Activated CD4-positive, alpha-beta T cell treated with anti-CD3 and anti-CD28 coated beads for 48 hours (primary cell): Measurements from ENCODE around the gene CLSTN2.

Source experiments
- DNase-seq: peaks from one replicate; pipeline ENCODE4 v3.0.0-alpha.2; 2020

CLSTN2 gene

DNA sequence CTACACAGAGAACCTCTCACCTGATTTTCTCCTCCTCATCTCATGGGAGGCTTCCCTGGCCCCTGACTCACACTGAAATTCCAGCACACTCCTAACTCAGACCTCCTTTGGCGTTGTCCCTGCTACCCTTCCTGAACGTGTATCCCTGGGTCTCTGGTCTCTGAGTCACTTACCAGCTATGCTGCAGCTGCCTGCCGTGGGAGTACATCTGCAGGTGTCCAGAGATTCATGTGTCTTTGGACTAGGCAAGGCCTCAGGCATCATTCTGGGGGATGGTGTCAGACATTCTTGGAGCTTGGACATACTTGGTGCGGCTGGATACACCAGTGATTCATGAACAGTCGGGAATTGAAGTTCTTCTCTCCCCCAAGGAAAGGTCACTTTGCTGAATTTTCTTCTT, 594.1 kb downstream of the CLSTN2 start:
- DNase-seq = no peak

DNA sequence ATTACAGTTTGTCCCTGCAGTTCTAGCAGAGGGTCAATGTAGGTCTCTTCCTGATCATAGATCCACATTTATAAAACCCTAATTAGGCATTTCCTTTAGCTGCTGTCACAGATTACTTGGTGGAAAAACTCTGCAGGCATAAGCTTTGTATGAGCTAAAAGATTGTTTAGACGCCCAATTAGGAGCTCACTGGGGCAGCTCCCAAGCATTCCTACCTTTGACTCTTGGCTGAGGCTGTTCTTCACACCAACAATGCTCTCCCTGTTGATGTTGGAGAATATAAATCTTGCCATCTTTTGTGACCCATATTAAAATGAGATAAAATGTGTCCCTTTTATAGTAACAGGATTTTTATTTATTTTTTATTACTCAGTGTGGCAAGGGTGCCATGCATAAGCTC, 594.6 kb downstream of the CLSTN2 start:
- no peak for DNase-seq

DNA sequence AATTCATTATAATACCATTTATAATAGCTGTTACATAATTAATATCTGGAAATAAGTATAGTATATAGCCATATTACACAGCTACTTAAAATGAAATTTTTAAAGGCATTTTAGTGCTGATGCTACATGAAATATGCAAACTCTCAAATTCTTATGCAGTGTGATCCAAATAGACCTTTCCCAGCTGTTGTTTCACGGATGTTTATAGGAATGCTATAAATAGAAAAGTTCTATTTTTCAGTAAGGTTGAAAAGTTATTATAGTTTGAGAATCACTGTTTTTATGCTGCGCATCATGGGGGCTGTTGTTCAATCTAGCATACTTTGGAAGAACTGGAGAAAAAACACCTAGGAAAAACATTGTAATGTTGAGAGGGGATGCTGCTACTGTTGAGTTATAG, 595.1 kb downstream of the CLSTN2 start:
- no peak for DNase-seq

DNA sequence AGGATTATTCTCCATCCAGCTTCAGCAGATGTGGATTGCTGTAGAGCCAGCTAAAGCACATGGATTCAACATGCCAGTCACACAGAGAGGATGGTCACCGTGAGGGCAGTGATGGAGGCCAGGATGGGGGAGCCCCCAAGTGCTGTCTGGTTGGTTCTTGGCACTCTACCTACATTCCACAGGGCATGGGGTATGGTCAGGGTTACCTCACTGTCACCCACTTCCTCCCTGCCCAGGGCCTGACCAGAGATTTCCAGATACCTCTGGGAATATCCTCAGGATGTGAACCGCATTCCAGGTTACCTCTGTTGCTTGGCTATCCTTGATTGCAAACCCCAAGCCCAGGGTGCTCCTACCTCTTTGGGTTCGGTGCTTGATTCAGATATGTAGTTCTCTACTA, 595.6 kb downstream of the CLSTN2 start:
- no peak for DNase-seq

DNA sequence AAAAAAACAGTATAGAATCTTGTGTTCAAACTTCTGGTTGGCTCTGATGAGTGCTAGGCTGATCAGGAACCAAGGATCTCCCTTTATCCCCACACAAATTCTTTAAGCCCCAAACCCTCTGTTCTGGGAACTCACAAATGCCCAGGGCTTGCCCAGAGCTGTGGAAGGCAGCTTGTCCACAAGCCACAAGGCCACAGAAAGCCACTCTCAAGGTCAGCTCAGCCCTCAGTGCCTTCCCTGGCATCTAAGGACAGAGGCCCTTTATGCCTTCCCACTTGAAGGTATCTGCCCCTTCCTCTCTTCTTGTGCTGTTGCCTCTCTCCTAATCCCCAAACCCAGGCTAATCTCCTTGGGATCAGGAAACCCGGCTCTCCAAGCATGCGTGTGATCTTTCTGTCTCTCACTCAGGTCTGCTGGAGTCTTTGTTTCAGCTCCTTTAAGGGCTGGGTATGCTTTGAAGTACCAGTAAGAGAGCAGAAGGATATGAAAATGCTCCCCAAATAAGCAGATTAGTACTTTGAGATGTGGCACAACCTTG, 597.9 kb downstream of the CLSTN2 start:
- DNase-seq = no peak

DNA sequence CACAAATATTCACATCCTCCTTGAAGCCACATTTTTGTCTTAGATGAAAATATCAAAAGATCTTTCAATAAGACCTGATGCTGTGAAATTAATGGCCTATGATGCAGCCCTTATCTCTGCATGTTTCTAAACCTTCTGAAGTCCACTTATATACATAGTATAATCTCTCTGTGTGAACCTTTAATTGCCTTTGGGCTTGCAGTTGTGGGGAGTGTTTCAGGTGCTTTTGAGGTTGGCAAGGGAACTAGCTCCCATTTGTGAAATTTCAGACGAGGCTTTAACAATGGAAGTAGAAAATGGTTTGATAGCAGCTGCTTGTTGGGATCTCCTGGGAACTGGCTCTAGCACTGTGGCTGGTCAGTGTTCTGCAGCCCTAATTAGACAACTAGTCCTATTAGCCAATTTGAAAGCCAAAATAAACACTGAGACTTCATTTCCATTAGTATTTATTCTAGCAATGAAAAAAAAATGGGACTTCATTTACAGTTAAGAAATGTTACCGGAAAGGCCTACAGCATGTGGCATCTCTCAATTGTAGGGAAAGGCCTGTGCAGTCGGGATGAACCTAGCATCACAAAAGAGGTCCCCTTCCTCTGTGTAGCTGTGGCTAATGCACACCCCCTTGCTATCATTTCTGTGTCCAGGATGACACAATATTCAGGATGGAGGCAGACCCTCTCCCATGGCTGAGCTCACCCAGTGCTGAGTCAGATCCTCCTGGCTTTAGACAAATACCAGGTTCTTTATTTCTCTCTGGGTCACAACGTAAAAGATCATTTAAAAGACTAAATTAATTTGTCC, 602.1 kb downstream of the CLSTN2 start:
- DNase-seq = no peak

DNA sequence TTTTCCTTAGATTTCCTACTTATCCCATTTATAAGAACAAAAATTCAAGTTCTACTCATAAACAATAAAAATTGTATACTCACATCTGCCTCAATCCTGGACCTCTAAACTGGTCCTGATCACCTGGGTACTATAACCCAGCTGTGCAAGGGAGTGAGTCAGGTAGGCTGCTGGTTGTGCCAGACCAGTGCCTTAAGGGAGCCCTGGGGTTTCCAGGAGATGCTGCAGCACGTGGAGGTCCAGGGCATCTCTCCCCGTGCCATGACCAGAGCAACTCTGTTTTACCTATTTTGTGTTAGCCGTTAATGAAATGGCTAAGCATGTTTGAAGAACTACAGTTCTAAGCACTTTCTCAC, 602.7 kb downstream of the CLSTN2 start:
- no peak for DNase-seq

DNA sequence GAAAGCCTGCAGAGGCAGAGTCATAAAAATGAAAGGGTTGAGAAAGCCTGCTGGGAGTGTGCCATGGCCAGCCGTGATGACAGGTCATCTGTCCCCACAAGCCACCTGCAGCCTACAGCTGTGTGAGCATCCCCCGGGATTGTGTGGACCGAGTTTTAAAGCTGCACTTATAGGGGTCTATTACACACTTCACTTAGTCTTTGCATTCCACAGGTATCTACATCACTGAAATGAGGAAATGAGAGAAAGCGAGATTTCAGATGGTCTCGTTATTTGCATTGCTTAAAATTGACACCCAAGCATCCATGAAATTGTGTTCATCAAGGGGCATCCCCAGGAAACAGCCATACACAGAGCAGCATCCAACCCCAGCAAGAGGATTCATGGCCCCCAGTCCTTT, 605.3 kb downstream of the CLSTN2 start:
- DNase-seq = no peak

DNA sequence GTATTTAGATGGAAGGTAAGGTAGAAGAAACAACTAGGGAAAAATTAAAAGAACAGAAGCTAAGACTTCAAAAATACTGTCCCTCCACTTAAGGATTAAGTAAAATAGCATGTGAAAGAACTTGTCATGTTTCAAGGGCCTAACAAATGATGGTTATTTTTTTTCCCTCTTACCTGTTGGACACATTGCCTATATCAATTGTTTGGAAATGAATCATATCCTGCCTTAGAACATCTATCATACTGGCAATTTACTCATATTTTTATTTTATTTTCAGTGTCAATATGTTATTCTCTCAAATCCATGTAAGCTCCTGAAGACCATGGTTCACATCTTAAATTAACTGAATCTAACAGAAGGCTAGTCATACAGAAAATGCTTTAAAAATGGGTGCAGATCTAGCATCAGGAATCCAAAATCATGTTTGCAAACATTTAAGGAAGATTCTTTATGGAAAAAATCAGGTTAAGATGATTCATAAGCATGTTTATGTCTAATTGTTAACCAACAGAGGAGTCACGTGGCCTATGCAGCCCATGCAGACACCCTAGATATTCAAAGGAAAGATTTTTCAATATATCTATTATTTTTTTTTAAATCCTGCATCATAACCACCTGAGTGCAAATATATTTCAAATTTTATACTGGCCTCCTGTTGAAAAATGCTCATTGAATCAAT, 607.1 kb downstream of the CLSTN2 start:
- no peak for DNase-seq

DNA sequence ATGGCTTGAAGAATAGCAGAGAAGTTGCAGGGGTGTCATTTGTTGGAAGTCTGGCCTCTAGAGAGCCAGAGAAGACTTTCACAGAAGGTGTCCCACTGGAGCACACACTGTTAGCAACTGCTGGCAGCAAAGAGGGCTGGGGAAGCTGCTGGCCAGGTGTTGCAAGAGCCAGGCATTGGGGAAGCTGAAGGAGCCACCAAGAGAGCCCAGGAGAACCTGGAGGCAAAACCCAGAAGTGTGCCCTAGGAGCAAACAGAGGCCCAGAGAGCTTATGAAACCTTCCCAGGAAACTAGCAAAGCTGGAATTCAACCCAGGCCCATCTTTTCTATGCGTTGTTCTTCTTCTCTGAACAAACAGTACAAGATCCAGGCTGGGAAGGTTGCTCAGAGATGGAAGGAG, 610.2 kb downstream of the CLSTN2 start:
- DNase-seq = no peak

DNA sequence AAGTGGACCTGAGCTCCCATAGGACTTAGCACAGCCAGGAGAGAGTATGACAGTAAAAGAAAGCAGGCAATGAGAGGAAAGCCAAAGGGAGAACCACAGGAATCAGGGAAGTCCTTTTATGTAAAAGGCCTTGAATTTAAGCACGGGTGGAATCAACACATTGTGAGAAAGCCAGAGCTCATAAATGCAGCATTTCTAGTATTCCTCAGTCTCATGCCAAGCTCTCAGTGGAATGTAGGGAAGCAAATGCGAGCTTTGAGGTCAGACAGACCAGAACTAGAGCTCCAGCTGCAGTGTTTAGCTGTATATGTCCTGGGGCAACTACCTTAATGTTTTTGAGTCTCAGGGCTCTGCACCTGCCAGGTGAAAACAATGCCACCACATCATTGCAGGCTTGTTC, 610.8 kb downstream of the CLSTN2 start:
- no peak for DNase-seq

DNA sequence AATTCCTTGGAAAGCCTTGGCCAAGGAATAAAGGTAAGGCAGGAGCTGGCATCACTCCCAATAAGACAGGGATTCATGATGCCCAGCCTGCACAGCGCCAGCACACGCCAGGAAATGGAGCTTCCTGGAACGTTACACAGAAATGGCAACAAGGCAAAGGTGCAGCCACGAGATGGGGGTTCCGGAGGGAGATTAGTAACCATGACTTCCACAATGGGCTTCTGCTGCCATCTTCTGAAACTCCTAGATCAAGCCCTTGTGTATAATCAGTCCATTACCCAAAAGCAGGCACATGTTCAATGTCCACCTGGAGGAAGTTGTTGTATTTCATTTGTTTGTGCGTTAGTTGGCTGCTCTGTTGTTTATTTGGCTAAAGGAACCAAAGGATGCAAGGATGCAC, 611.7 kb downstream of the CLSTN2 start:
- no peak for DNase-seq

DNA sequence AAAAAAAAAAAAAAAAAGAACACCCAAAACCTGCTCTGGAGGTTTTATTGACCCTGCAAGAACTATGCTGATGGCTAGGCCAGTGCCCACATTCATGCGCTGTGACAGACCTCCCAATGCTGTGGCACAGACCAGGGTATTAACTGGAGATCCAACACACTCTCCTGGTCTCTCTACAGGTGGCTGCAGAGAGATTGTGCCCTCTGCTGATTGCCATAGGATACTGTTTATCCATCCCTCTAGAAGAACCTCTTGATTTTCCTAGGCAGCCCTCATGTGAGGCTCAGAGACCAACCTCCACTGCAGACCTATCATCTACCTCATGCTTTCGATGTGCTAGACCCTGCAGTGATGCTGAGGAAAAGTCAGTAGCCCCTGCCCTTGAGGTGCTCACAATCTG, 617.4 kb downstream of the CLSTN2 start:
- DNase-seq = no peak

DNA sequence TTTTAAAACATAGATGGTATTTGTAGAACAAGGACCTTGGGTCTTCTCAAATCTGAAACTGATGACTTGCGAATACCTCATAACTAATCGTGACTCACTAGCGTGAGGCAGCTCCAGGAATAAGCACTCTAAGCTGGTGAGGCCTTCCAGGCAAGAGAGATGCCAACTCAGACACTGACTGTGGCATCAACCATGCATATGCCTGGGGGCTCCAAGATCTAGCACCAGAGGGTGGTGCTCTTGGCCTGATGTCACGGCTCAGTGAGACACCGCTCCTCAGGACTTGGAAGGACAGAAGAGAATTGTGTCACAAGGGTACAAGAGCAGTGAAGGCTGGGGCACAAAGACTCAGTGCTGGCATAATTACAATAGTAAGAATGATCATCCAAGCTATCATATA, 617.9 kb downstream of the CLSTN2 start:
- DNase-seq = no peak

DNA sequence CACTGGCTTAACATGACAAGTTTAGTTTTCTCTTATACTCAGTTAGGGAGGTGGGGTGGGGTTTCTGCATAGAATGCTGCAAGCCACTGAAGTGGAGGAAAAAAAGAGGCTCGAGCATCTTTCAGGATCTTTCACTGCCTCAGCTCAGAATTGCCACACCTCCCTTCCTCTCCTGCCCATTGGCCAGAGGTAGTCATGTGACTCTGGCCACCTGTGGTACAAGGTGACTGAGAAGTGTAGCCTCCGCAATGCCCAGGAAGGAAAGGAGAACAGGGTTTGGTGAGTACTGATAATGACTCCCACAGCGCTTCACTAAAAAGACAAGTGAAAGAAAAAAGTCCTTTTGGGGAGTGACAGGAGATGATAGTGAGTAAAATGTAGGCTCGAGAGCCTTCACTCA, 618.6 kb downstream of the CLSTN2 start:
- DNase-seq = no peak

DNA sequence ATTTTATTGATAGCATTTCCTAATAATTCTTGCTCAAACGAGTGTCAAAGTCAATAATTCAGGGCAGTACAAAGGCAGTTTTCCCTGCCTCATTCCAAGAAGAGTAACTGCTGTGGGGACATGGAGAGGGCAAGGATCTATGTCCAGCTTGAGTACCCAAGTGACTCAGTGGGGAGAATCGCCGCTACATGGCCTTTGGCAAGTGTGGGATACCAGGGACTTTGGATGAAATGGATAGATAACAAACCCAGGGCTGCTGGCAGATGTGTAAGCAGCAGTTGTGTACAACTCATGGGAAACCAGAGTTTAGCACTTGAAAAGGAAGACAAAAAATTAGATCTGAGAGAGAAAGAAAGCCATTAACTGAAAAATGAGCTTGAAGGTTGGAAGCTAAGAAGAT, 620.7 kb downstream of the CLSTN2 start:
- no peak for DNase-seq

DNA sequence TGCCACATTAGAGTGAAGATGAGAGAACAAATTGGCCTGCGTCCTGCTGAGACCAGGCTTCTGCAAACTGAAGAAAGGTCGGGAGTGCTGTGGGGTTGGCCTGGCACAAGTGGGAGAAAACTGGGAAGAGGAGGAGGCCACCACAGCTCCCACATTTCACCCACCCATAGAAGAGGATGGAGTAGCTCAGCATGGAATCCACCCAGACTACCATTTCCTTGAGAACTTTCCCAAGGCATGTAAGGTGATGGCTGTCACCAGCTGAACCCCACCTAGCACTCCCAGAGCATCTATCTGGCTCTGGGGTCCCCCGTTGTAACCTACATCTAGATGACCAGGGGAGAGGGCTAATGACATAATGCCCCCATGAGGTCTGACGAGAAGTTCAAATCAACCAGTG, 622.5 kb downstream of the CLSTN2 start:
- DNase-seq = no peak

DNA sequence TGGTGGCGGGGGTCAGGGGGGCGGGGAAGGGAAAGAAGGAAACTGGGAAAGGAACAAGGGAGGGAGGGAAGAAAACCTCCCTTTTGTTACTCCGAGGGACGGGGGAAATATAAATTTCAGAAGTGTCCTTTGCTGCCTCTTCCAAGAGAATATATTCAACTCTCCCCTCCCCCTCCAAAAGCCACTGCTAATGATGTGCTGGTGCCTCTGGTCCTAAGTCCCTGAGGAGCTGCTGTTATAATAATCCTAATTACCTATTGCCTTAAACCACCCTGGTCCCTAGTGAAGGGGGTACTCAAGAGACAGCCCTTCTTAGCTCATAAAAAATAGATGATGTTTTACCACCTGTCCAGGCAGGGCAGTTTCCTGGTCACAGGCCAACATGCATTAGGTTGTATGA, 624.6 kb downstream of the CLSTN2 start:
- DNase-seq = no peak

DNA sequence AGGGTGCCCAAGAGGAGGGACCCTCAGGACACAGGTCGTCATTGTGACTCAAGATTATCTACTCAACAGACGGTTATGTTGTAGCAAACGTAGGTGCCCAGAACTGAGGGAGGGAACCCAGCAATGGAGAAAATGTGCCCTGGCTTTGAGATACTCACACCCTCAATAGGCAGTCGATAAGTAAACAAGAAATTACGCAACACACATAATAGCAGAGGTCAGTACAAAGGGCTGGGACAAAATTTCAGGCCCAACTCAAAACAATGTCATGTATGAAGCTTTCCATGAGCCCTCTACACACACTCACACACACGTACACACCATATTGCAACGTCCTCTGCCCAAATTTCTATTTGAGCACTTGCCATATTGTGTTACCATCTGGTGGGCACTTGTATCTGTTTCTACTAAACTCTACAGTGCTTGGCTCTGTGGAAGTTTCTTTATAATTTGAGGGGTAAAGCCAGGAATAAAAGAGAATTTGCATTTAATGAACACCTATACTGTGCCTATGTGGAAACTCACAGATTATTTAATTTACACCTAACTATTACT, 628.3 kb downstream of the CLSTN2 start:
- no peak for DNase-seq

DNA sequence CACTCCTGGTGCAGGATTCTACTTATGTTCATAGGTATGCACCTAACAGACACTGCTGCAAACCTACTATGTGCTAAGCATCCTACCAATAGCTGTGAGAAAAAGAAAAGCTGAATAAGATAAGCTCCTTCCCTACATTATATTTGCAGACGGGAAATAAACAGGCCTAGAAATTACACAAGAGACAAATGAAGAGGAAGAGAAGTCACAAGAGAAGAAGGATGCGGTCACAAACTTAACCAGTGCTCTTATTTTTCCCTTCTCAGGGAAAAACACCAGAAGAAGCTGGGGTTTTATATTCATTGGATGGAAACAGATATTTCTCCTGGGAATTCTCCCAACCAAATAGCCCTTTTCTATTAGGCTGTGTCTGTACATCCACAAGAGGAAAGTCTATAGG, 633.1 kb downstream of the CLSTN2 start:
- no peak for DNase-seq

DNA sequence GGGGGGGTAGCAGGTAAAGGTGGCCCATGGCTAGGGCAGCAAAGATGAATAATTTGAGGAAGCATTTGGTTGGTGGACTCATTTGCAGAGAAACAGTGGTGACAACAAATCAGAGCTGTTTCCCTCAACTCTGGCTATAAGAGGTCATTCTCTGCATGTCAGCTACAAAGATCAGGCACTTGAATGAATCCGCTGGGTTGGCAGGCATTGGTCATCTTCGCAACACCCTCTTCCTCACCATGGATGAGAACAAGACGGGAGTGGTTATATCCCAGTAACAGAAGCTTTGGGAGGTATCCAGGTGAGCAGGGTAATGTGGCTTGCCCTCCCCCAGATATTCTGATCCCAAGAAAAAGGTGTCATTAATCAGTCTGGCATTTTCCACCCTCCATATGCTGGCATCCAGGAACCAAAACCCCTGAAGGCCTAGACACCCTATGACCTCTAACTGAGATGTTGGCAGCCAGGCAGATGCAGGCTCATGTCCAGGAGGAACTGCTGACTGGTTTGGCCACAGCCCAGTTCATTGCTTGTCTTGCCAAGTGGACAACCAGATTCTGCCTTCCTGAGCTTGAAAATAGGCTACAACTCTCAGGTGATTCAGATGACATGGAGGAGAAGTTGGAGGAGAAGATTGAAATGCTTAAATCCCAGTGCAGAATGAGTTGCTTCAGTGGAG, 634.0 kb downstream of the CLSTN2 start:
- no peak for DNase-seq

DNA sequence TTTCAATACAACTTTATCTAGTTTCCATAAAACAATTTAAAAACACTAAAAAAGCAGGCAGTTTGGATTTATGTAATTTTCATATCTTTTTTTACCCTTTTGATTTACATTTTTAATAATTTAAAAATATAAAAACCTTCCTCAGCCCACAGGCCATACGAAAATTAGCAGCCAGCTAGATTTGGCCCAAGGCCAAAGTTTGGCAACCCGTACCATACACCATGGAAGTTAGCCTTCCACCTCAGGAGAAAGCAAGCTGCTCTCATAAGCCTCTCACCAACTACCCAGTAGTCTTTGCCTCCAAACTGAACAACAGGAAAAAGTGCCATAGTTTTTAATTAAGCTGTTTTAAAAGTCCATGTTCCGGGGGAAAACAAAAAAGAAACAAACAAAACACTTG, 635.6 kb downstream of the CLSTN2 start:
- no peak for DNase-seq

DNA sequence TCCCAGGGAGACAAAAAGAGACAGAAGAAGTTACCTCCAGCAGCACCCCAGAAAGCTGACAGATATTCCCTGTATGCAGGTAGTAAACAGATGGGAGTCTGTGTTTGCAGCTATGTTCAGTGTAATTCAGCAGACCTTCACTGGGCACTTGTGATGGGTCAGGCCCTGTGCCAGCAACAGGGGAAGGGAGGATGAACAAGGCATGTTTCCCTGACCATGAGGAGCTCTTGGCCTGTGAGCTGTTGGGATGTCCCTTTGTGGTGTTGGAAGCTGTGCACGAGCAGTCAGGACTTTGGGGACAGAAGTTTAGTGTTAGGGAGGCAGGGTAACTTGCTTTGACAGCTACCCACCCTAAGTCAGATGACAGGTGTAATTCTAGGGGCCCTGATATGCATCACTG, 636.9 kb downstream of the CLSTN2 start:
- no peak for DNase-seq

DNA sequence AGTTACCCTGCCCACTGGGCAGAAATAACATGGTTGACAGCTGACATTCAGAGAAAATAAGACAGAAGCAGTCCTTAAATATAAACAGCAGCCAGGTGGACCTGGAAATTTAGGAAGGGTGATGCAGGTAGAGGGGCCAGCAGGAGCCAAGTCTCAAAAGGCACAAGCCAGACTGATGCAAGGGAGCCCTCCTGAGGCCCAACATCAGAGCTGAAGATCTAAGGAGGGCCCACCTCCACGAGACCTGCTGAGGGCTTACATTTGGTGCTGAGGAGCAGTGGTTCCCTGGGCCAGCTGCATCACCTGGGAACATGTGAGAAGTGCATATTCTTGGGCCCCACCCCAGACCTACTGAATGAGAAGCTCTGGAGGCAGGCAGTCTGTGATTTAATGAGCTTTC, 637.3 kb downstream of the CLSTN2 start:
- no peak for DNase-seq
